Dermis microvascular lymphatic vessel endothelial cell (primary cell): ENCODE measurements around the gene PAPOLB. TPM values are rescaled to one million over a fixed set of nuclear protein-coding genes. Genes with fewer than 3 reads are reported as not detected.

Experiments used
- total RNA-seq: library from RNA; depleted of rRNA; stranded (reverse); fragments of >200 nt; gene quantifications from 2 replicates; pipeline ENCODE4 v1.2.1, GENCODE V29; 2014

The PAPOLB gene
- total RNA-seq, 1 donor from 2014 or later, result 0.13 TPM

Other genes with a start within 250 kb of the PAPOLB start
- 21.2 TPM in 2 replicates for gene FOXK1, start 179.7 kb downstream of the PAPOLB start, total RNA-seq
- 17.6 and 33.1 TPM in 2 replicates for gene AP5Z1, start 86.4 kb downstream of the PAPOLB start, total RNA-seq
- 1.7 and 5.6 TPM in 2 replicates for gene RADIL, start 21.7 kb upstream of the PAPOLB start, total RNA-seq
- not detected in 2 replicates for gene MMD2, start 97.2 kb upstream of the PAPOLB start, total RNA-seq
- 4.9 and 6.2 TPM in 2 replicates for gene RBAK, start 183.8 kb upstream of the PAPOLB start, total RNA-seq